DOHH2 (cell line): ENCODE results near the gene MAP1LC3B2.
A peak's percentile ranks its signal among the peaks of the same experiment; 100 is the strongest.
"Not testable (repeated sequence)": the region's sequence is repeated elsewhere in the genome, so short reads cannot be mapped to it uniquely, and the experiment has no call there.

Source experiments
- H3F3A ChIP-seq: fragments of 200-600 bp; sonication (generic), shearing (Covaris generic); 2 replicates; pipeline ENCODE4 v1.6.0; 2016; ENCODE audit warnings: antibody characterized with exemption, mild to moderate bottlenecking; ENCODE audit not compliant: control insufficient read depth, insufficient read depth
- H3K27ac ChIP-seq: fragments of 200-600 bp; sonication (generic); 2 replicates; pipeline ENCODE4 v1.5.1; 2014; ENCODE audit warnings: low read depth, mild to moderate bottlenecking, low read length, moderate library complexity
- H3K27me3 ChIP-seq: fragments of 200-600 bp; sonication (generic); 2 replicates; pipeline ENCODE4 v1.6.1; 2014; ENCODE audit warnings: mild to moderate bottlenecking, low read length, mixed read lengths; ENCODE audit not compliant: control insufficient read depth
- H3K36me3 ChIP-seq: fragments of 200-600 bp; sonication (generic); 2 replicates; pipeline ENCODE4 v1.6.1; 2014; ENCODE audit warnings: mild to moderate bottlenecking, low read length, moderate library complexity, mixed read lengths; ENCODE audit not compliant: control insufficient read depth
- H3K4me1 ChIP-seq: fragments of 200-600 bp; sonication (generic); 2 replicates; pipeline ENCODE4 v1.6.1; 2014; ENCODE audit warnings: mild to moderate bottlenecking, low read length, mixed read lengths; ENCODE audit not compliant: control insufficient read depth
- H3K4me2 ChIP-seq: fragments of 200-600 bp; sonication (generic); 2 replicates; pipeline ENCODE4 v1.6.0; 2014; ENCODE audit warnings: mild to moderate bottlenecking, low read length, moderate library complexity
- H3K4me3 ChIP-seq: fragments of 200-600 bp; sonication (generic); 2 replicates; pipeline ENCODE4 v1.5.1; 2014; ENCODE audit warnings: mild to moderate bottlenecking, low read length, mixed read lengths
- H3K79me2 ChIP-seq: fragments of 200-600 bp; sonication (generic); 2 replicates; pipeline ENCODE4 v1.6.1; 2014; ENCODE audit warnings: mild to moderate bottlenecking, low read length, mixed read lengths; ENCODE audit not compliant: control insufficient read depth
- H3K9me2 ChIP-seq: fragments of 200-600 bp; sonication (generic); replicated peaks from 2 replicates; pipeline ENCODE4 v1.6.1; 2014; ENCODE audit warnings: mild to moderate bottlenecking, low read length, mixed read lengths; ENCODE audit not compliant: control insufficient read depth
- H3K9me3 ChIP-seq: fragments of 200-600 bp; sonication (generic); 2 replicates; pipeline ENCODE4 v1.6.1; 2014; ENCODE audit warnings: antibody characterized with exemption, low read length, mixed read lengths; ENCODE audit not compliant: control insufficient read depth, insufficient read depth
- H4K20me1 ChIP-seq: fragments of 200-600 bp; sonication (generic); 2 replicates; pipeline ENCODE4 v1.6.0; 2014; ENCODE audit warnings: low read depth, mild to moderate bottlenecking, antibody characterized with exemption, low read length, moderate library complexity; ENCODE audit not compliant: control insufficient read depth, insufficient read depth
- EZH2phosphoT487 ChIP-seq: fragments of 200-600 bp; sonication (generic); IDR thresholded peaks from 2 replicates; pipeline ENCODE4 v1.6.1; 2017; ENCODE audit warnings: borderline replicate concordance, mild to moderate bottlenecking, antibody characterized with exemption, low read length, moderate library complexity, mixed read lengths
- TF ChIP-seq, protein P1 (sequence below): fragments of 200-600 bp; sonication (generic); IDR thresholded peaks from one replicate; pipeline ENCODE4 v1.5.1; 2014; ENCODE audit warnings: antibody characterized with exemption, mild to moderate bottlenecking, low read depth, low read length; ENCODE audit not compliant: poor library complexity, severe bottlenecking

Gene MAP1LC3B2

DNA sequence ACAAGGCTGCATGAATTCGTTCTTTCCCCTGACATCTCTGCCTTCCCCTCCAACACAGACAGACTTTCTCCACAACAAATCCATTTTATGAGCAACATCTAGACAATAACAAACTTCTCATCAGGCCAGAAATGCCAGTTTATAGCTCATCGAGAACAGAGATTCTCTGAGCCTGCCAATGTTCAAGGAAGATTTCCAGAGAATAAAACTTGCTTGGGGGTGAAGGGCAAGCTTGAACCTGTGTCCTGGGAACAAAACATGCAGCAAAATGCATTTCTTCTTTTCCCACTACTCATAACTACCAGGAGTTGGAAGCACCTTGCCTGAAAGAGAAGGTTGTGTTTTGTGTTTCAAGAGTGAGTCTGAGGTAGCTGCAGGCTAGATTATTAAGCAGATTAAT lies 6.8 kb downstream of the MAP1LC3B2 start:
- Histone ChIP-seq H3K79me2 (no peaks in the 10 kb centered on the region), H3K9me2 (no peaks in the 10 kb centered on the region), H3K4me1 (peaks cover 6% of the 10 kb centered on the region), H3K9me3 (peaks cover 11% of the 10 kb centered on the region; the same call in 1 of the 2 replicates), H3K27ac (no peak overlapping the region), H3K4me2 (no peak overlapping the region), H3K4me3 (no peak overlapping the region), H4K20me1 (no peaks in the 10 kb centered on the region), H3F3A (no peaks in the 10 kb centered on the region), H3K27me3 (peaks cover 17% of the 10 kb centered on the region), H3K36me3 (no peaks in the 10 kb centered on the region)
- no peak for TF ChIP-seq EZH2phosphoT487
- TF ChIP-seq, protein P1, sequence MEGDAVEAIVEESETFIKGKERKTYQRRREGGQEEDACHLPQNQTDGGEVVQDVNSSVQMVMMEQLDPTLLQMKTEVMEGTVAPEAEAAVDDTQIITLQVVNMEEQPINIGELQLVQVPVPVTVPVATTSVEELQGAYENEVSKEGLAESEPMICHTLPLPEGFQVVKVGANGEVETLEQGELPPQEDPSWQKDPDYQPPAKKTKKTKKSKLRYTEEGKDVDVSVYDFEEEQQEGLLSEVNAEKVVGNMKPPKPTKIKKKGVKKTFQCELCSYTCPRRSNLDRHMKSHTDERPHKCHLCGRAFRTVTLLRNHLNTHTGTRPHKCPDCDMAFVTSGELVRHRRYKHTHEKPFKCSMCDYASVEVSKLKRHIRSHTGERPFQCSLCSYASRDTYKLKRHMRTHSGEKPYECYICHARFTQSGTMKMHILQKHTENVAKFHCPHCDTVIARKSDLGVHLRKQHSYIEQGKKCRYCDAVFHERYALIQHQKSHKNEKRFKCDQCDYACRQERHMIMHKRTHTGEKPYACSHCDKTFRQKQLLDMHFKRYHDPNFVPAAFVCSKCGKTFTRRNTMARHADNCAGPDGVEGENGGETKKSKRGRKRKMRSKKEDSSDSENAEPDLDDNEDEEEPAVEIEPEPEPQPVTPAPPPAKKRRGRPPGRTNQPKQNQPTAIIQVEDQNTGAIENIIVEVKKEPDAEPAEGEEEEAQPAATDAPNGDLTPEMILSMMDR, result no peak

DNA sequence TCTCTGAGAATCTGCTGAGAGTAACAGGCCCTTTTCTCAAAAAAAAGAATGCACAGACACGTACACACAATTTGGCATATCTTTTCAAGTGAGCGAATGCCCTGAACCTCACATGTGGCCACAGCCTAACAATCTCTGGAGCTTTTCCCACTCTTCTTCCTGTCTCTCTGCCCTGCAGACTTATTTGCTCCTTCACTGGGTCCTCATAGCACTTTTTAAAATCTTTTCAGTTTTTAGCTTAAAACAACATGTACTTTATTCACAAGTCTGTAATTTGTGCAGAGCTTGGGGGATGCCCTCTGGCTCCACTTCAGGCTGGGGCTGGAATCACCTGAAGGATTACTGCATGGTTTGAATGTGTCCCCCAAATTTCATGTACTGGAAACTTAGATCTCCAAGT lies 9.0 kb downstream of the MAP1LC3B2 start:
- no peaks in the 10 kb centered on the region for H3F3A ChIP-seq
- TF ChIP-seq, protein P1, result peak; percentile 11
- TF ChIP-seq EZH2phosphoT487, result no peak
- H3K79me2 ChIP-seq, result no peaks in the 10 kb centered on the region
- no peaks in the 10 kb centered on the region for H3K9me2 ChIP-seq
- peaks cover 6% of the 10 kb centered on the region for H3K27me3 ChIP-seq
- H3K9me3 ChIP-seq, result peaks cover 11% of the 10 kb centered on the region; the same call in 1 of the 2 replicates
- no peak overlapping the region for H3K27ac ChIP-seq
- no peaks in the 10 kb centered on the region for H4K20me1 ChIP-seq
- no peaks in the 10 kb centered on the region for H3K36me3 ChIP-seq
- H3K4me3 ChIP-seq, result no peak overlapping the region
- H3K4me2 ChIP-seq, result no peak overlapping the region
- no peaks in the 10 kb centered on the region for H3K4me1 ChIP-seq

DNA sequence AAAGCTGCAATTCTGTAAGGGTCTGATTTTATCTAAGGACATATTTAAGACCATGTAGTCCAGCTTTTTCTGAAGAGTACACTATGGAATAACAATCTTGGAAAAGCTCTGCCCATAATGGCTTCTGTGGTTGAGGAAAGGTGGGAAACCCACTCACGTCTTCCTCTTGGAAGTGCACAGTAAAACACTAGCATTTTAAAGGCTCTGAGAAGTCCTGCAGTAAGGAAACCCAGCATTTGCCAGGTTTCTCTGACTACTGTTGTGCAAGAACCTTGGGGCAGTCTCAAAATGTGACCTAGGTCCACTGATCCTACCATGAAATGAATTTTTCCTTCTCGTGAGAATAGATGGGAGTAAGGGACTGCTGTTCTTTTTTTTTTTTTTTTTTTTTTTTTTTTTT lies 11.9 kb downstream of the MAP1LC3B2 start:
- Histone ChIP-seq H3K27me3 (peaks cover 2% of the 10 kb centered on the region), H3F3A (no peaks in the 10 kb centered on the region), H3K27ac (no peak overlapping the region), H3K4me3 (no peak overlapping the region), H3K4me1 (peaks cover 10% of the 10 kb centered on the region), H3K79me2 (no peaks in the 10 kb centered on the region), H3K4me2 (no peak overlapping the region), H4K20me1 (no peaks in the 10 kb centered on the region), H3K9me2 (no peaks in the 10 kb centered on the region), H3K36me3 (no peaks in the 10 kb centered on the region), H3K9me3 (no peaks in the 10 kb centered on the region)
- TF ChIP-seq EZH2phosphoT487, result no peak
- TF ChIP-seq, protein P1, result no peak

DNA sequence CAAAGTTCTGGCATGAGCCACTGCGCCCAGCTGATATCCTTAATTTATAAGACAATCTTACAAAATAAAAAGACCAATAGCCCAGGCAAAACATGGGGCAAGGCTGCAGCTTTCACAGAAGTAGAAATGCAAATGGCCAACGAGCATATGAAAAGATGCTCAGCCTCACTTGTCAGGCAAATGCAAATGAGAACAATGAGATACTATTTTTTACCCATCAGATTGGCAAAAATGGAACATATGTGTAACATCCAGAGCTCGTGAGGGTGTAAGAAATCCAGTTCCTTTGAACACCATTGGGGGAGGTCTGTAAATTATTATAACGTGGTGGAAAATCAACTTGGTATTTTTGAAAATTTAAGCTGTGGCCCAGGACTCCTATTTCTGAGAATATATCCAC lies 14.6 kb downstream of the MAP1LC3B2 start:
- no peak for TF ChIP-seq EZH2phosphoT487
- TF ChIP-seq, protein P1, result no peak
- H3K4me1 ChIP-seq, result peaks cover 10% of the 10 kb centered on the region
- no peaks in the 10 kb centered on the region for H3K36me3 ChIP-seq
- H3F3A ChIP-seq, result no peaks in the 10 kb centered on the region
- H4K20me1 ChIP-seq, result no peaks in the 10 kb centered on the region
- peak overlapping the region; percentile 43 for H3K4me2 ChIP-seq
- no peaks in the 10 kb centered on the region for H3K9me2 ChIP-seq
- no peaks in the 10 kb centered on the region for H3K79me2 ChIP-seq
- no peaks in the 10 kb centered on the region for H3K9me3 ChIP-seq
- no peak overlapping the region for H3K27ac ChIP-seq
- H3K27me3 ChIP-seq, result no peaks in the 10 kb centered on the region
- H3K4me3 ChIP-seq, result no peak overlapping the region

DNA sequence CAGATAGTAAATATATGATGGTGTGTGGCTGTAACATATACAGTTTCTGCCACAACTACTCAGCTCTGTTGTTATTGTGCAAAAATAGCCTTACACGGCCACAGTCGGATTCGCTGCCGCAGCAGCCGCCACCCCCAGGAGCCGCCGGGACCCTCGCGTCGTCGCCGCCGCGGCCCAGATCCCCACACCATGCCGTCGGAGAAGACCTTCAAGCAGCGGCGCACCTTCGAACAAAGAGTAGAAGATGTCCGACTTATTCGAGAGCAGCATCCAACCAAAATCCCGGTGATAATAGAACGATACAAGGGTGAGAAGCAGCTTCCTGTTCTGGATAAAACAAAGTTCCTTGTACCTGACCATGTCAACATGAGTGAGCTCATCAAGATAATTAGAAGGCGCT lies 16.6 kb downstream of the MAP1LC3B2 start:
- not testable (repeated sequence) for H3K9me3 ChIP-seq

More for the DNA sequence above, 16.6 kb downstream of the MAP1LC3B2 start:
- not testable (repeated sequence) for H3K36me3 ChIP-seq, H3K27ac ChIP-seq, H3K79me2 ChIP-seq, H3K27me3 ChIP-seq, H3F3A ChIP-seq, H4K20me1 ChIP-seq, H3K4me2 ChIP-seq, H3K9me2 ChIP-seq, H3K4me3 ChIP-seq
- peaks cover 10% of the 10 kb centered on the region for H3K4me1 ChIP-seq
